ENCODE data around the gene PSMD11. TPM values are rescaled to one million over a fixed set of nuclear protein-coding genes. Genes with fewer than 3 reads are reported as not detected.

PSMD11 gene
- total and polyA plus RNA-seq, 2 donors (not counting 3 experiments of a cell fraction or from before 2014, with no cell fraction given): 59.4 to 153 TPM

DNA sequence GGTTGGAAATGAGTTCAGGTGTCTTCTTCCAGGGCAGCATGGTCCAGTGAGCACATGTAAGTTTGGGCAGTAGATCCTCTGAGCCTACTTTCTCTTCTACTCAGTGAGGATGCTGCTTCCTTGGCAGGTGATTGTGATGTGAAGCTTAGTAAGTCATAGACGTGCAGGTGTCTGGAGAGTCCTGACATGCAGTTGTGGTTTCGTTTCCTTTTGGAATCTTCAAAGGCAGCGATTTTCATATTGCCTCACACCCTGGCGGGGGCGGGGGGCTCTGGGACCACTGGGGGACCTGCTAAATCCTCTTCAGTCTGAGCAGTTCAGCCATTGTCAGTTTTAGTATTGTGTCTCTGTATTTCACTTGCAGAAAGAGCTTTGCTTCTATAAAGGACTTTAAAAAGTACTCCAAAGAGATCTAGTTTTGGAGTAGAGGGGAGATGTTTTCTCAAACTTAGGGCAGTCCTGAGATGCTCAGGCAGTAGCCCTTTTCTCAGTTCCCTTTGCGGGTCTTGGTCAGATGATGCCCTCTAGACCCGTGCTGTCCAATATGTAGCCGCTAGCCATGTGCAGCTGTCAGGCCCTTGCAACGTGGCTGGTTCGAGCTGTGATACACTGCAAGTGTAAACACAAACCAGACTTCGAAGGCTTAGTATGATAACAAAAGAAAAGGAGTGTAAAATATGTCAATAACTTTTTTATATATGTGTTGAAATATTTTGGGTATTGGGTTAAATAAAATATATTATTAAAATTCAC lies 38.4 kb downstream of the PSMD11 start:
- H4K20me1 ChIP-seq (replicated peaks; ENCODE audit: control insufficient read depth, extremely low read depth, insufficient read depth, low read length): no peaks in the 10 kb centered on the region
- BruUV-seq (replicated peaks): no TSS peak

More for the DNA sequence above, 38.4 kb downstream of the PSMD11 start:
- DNase-seq (ENCODE audit: low read depth, low spot score) (no peak), FAIRE-seq (no peak)
- Histone ChIP-seq H3K9me3 (replicated peaks; ENCODE audit: control insufficient read depth, insufficient read depth, low read length) (no peaks in the 10 kb centered on the region), H3K4me1 (ENCODE audit: control insufficient read depth, extremely low read depth, insufficient read depth, low read length) (peaks cover 4% of the 10 kb centered on the region), H2AFZ (ENCODE audit: low read depth, low read length) (no peak overlapping the region), H3K9me1 (replicated peaks; ENCODE audit: control insufficient read depth, extremely low read depth, insufficient read depth, low read length) (no peaks in the 10 kb centered on the region), H3K9ac (replicated peaks; ENCODE audit: extremely low read depth, insufficient read depth, low read length) (no peak overlapping the region), H3K4me3 (replicated peaks in 1 of 3; ENCODE audit: insufficient read depth in 1 of 3, low read depth in 1 of 3, low read length in 3 of 3) (no peak overlapping the region), H3K4me2 (ENCODE audit: insufficient read depth, low read length) (no peak overlapping the region), H3K27me3 (ENCODE audit: control insufficient read depth in 2 of 2, insufficient read depth in 2 of 2, low read length in 2 of 2) (no peaks in the 10 kb centered on the region), H3K36me3 (ENCODE audit: control insufficient read depth in 2 of 2, extremely low read depth in 1 of 2, insufficient read depth in 2 of 2, low read length in 2 of 2) (peaks cover 10 to 31% of the 10 kb centered on the region in 2 experiments), H3K79me2 (ENCODE audit: control insufficient read depth, insufficient read depth, low read length) (no peaks in the 10 kb centered on the region), H3K27ac (ENCODE audit: insufficient read depth, low read depth, low read length) (no peak overlapping the region)
- TF ChIP-seq FOS (IDR thresholded peaks at IDR 0.05; ENCODE audit: borderline replicate concordance, insufficient read depth, low read length) (no peak), POLR2A (IDR thresholded peaks at IDR 0.05; ENCODE audit: low read depth, low read length) (no peak), POLR2AphosphoS5 (IDR thresholded peaks at IDR 0.05; ENCODE audit: insufficient read depth, low read depth, low read length) (no peak), GATA2 (IDR thresholded peaks at IDR 0.05; ENCODE audit: insufficient read depth, insufficient read length, low read depth, low read length) (no peak), JUN (IDR thresholded peaks at IDR 0.05; ENCODE audit: borderline replicate concordance, insufficient read depth, insufficient read length, low read depth) (no peak), MYC (IDR thresholded peaks at IDR 0.05; ENCODE audit: low read depth, low read length) (no peak), EZH2 (IDR thresholded peaks at IDR 0.05; ENCODE audit: borderline replicate concordance, low read depth, low read length, severe bottlenecking) (no peak)
- TF ChIP-seq, protein P1, sequence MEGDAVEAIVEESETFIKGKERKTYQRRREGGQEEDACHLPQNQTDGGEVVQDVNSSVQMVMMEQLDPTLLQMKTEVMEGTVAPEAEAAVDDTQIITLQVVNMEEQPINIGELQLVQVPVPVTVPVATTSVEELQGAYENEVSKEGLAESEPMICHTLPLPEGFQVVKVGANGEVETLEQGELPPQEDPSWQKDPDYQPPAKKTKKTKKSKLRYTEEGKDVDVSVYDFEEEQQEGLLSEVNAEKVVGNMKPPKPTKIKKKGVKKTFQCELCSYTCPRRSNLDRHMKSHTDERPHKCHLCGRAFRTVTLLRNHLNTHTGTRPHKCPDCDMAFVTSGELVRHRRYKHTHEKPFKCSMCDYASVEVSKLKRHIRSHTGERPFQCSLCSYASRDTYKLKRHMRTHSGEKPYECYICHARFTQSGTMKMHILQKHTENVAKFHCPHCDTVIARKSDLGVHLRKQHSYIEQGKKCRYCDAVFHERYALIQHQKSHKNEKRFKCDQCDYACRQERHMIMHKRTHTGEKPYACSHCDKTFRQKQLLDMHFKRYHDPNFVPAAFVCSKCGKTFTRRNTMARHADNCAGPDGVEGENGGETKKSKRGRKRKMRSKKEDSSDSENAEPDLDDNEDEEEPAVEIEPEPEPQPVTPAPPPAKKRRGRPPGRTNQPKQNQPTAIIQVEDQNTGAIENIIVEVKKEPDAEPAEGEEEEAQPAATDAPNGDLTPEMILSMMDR (IDR thresholded peaks at IDR 0.05; ENCODE audit: extremely low read depth in 1 of 2, insufficient read depth in 1 of 2, low read depth in 1 of 2, low read length in 2 of 2): no peak
- TF ChIP-seq, protein P2, sequence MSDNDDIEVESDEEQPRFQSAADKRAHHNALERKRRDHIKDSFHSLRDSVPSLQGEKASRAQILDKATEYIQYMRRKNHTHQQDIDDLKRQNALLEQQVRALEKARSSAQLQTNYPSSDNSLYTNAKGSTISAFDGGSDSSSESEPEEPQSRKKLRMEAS (IDR thresholded peaks at IDR 0.05; ENCODE audit: insufficient read depth, insufficient read length): no peak
- dilution Hi-C loops (cut with MboI; ENCODE audit: extremely low pct_ligation_motif_present, low sequenced_read_pairs) (no loop called here), intact Hi-C loops (cut with micrococcal nuclease) (loop anchor here (1.0 to 10.0 kb wide), 4 partner anchors 175 to 512 kb away; partner anchors contain the start of genes MYO1D and SPACA3)
- ChIA-PET POLR2A (no interaction called here), CTCF (interaction anchor here (0.7 to 6.6 kb wide), 15 partner anchors 10 to 516 kb away, joined by 3 to 41 read pairs (median 4); partner anchors contain the start of gene MYO1D)
